ENCODE data around the gene PTCD3.

PTCD3 gene

DNA sequence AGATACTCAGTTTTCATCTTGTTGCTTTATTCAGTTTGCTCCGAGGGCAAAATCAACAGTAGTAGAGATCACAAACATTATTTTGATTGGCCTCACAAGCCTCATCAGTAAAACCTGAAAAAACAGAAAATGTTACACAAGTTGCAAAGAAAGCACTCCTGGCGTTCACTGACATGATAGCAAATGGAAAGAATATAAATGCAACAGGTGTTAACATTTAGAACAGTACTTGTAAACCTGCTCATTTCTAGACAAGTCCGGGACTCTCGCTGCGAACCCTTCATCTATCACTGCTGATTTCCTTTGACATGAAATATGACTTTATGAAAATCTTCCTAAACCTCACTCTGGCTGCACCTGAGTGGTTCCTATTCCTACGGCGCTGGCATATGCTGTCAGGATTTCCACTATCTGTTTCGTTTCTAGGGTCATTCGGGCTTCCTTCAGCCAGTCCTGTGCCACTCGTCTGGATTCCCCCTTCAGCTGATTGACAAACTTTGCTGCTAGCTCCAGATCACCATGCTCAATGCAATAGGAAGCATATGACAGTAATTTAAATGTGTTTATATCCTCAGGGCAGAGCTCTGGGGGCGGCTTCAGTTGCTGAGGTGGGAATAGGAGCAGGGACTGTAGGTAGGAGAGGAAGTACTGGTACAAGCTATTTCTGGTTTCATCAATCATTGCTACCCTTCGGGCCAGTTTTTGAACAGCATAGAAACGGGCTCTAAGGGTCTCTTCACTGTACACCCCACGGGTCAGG, 38.1 kb downstream of the PTCD3 start:
- Histone ChIP-seq H3K9me3 (ENCODE audit: control insufficient read depth, insufficient read depth, low read length) (no peaks in the 10 kb centered on the region), H3K4me1 (ENCODE audit: insufficient read depth, low read length) (no peaks in the 10 kb centered on the region), H3K36me3 (ENCODE audit: insufficient read depth, low read length) (peaks cover 23% of the 10 kb centered on the region; the same call in 1 of the 2 replicates), H3K9ac (ENCODE audit: low read depth, low read length) (no peak overlapping the region)

DNA sequence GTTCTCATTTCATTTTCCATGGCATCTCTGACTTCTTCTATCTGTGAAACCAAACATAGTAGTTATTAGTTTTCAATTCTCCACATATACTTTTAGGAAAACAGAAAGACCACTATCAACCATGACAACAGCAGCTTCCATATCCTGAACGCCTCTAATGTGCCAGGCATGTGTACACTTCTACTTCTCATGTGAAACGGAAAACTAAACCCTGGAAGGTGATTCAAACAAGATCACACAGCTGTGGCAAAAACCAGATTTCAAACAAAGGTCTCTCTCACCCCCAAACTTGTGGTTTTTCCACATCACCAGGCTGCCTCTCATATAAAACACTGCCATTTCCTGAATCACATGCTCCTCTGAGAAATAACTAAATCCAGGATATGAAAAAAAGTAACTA, 41.8 kb downstream of the PTCD3 start:
- H3K9ac ChIP-seq (ENCODE audit: low read depth, low read length): no peak overlapping the region
- H3K36me3 ChIP-seq (ENCODE audit: insufficient read depth, low read length): peaks cover 33% of the 10 kb centered on the region; the same call in 1 of the 2 replicates
- H3K9me3 ChIP-seq (ENCODE audit: control insufficient read depth, insufficient read depth, low read length): no peaks in the 10 kb centered on the region
- no peaks in the 10 kb centered on the region for H3K4me1 ChIP-seq (ENCODE audit: insufficient read depth, low read length)

DNA sequence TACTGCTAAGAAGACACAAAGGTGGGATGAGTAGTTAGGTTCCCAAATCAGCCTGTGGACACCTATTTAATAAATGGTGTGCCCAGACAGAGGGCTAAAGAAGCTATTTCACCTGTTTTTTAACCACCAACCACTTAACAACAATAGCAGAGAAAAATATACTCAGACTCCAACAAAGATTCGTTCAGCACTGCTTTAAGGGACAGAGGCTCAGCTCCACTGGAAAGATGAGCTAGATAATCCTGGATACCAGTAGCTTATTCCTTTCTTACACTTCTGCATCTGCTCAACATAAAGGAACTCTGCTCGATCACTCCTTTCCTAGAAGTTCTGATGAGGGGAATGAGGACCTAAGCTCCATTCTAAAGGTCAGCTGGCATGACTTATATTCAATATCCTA, 44.5 kb downstream of the PTCD3 start:
- Histone ChIP-seq H3K36me3 (ENCODE audit: insufficient read depth, low read length) (peaks cover 25% of the 10 kb centered on the region; the same call in 1 of the 2 replicates), H3K4me1 (ENCODE audit: insufficient read depth, low read length) (no peaks in the 10 kb centered on the region), H3K9ac (ENCODE audit: low read depth, low read length) (no peak overlapping the region), H3K9me3 (ENCODE audit: control insufficient read depth, insufficient read depth, low read length) (no peaks in the 10 kb centered on the region)

DNA sequence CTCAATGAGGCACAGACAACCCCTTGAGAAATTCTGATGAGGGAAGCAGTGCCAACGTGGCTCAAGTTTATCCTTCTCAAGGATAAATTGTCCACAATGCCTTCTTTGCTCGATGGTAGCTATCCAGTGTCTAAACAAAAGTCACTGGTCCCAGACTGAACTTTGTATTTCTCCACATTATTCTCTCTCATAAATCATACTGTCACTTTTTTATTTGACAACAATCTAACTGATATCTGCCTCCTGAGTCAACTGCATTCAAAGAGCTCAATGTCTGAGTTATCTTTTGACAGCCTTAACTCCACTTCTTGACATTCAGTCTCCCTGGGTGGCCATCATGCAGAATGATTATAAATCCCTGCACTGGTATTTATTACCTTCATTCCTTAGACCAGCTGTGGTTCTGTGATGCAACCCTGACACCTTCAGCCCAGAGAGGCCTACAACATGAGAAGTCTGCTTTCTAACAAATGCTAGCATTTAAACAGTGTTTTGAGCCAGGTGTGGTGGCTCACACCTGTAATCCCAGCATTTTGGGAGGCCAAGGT, 51.0 kb downstream of the PTCD3 start:
- peaks cover 14% of the 10 kb centered on the region for H3K36me3 ChIP-seq (ENCODE audit: insufficient read depth, low read length)
- H3K4me1 ChIP-seq (ENCODE audit: insufficient read depth, low read length): no peaks in the 10 kb centered on the region
- H3K9ac ChIP-seq (ENCODE audit: low read depth, low read length): no peak overlapping the region
- H3K9me3 ChIP-seq (ENCODE audit: control insufficient read depth, insufficient read depth, low read length): no peaks in the 10 kb centered on the region

DNA sequence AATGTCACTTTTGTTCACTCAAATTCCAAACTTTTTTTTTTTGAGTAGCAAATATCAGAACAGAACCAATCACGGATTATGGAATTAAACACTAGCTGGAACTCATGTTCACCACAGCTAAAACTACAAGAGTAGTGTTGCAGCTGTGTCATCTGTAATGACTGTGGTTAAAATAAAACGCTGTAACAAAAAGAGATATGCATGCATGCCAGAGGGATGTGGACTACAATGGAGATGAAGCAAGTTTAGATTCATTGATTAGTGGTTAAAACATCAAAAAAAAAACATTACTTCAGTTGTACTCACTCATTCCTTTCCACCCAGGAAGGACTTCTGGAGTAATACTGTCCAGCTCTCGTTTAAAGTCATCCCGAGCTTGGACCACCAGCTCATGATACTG, 52.3 kb downstream of the PTCD3 start:
- peaks cover 20% of the 10 kb centered on the region for H3K36me3 ChIP-seq (ENCODE audit: insufficient read depth, low read length)
- H3K4me1 ChIP-seq (ENCODE audit: insufficient read depth, low read length): no peaks in the 10 kb centered on the region
- H3K9ac ChIP-seq (ENCODE audit: low read depth, low read length): no peak overlapping the region
- no peaks in the 10 kb centered on the region for H3K9me3 ChIP-seq (ENCODE audit: control insufficient read depth, insufficient read depth, low read length)

DNA sequence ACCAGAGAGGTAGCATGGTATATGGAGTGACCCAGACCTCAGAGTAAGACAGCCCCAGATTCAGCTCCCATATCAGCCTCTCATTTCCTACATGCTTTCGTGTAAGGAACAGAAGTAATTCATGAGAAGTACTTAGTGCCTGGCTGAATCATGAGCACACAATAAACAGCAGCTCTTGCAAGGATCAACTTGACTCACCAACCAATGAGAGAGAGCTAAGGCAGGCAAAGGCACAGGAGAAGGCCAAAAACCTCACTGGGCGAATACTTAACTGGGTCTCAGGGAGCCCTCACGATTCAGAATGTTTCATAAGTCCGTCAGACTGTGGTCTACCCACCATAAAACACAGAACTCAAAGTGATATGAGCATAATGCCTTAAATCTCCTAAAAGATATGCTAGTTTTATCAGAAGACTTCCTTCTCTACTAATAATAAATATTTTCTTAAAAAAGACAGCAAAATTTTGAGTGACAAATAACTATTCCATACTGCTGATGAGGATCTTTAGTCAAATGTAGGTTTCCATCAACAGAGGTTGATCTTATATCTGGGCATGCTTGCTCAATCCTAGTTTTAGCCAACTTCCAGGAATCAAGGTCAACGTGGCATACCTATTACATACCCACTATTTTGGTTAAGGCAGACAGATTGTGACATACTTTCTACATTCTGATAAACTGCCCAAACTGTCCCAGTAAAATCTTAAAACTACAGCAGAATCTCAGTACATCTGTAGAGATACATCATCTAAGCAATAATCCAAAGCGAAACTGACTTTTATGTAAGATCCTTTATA, 54.3 kb downstream of the PTCD3 start:
- Histone ChIP-seq H3K9ac (ENCODE audit: low read depth, low read length) (no peak overlapping the region), H3K36me3 (ENCODE audit: insufficient read depth, low read length) (peaks cover 23% of the 10 kb centered on the region), H3K9me3 (ENCODE audit: control insufficient read depth, insufficient read depth, low read length) (no peaks in the 10 kb centered on the region), H3K4me1 (ENCODE audit: insufficient read depth, low read length) (no peaks in the 10 kb centered on the region)

DNA sequence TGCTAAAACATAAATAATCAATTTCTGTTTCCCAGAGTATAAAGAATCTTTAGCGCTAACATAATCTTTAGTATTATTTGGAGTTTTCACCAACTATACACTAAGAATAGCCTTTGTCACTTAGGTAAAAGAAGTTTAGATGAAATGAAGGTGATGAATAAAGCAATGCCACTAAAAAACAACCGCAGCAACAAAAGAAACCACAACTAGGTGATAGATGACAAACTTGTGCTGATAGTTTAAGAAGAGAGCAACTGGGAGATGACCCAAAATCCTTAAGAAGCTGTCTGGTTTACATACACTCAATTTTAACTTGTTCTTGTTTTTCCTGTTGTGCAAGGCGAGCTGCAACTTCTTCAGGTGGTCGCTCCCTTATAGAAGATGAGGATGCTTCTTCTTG, 64.4 kb downstream of the PTCD3 start:
- H3K36me3 ChIP-seq (ENCODE audit: insufficient read depth, low read length): peaks cover 3% of the 10 kb centered on the region
- no peak overlapping the region for H3K9ac ChIP-seq (ENCODE audit: low read depth, low read length)
- no peaks in the 10 kb centered on the region for H3K4me1 ChIP-seq (ENCODE audit: insufficient read depth, low read length)

DNA sequence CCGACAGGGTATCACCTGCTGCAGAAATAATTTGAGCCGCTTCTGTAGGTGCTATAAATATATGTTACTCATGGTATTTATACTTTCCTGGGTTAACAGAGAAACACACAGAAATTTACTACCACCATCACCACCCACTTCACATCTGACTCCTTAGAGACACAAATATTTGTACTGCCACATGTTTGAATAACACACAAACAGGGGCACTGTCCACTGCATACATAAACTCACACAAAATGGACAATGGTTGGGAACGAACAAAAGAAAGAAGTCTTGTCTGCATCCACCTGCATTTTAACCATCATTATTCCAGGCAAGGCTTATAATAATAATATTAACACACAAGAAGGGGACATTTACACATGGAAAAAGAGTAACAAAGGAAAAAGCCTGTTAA, 65.3 kb downstream of the PTCD3 start:
- peaks cover 3% of the 10 kb centered on the region for H3K36me3 ChIP-seq (ENCODE audit: insufficient read depth, low read length)
- H3K4me1 ChIP-seq (ENCODE audit: insufficient read depth, low read length): no peaks in the 10 kb centered on the region
- H3K9ac ChIP-seq (ENCODE audit: low read depth, low read length): no peak overlapping the region
- no peaks in the 10 kb centered on the region for H3K9me3 ChIP-seq (ENCODE audit: control insufficient read depth, insufficient read depth, low read length)

More for the DNA sequence above, 64.4 kb downstream of the PTCD3 start:
- no peaks in the 10 kb centered on the region for H3K9me3 ChIP-seq (ENCODE audit: control insufficient read depth, insufficient read depth, low read length)

DNA sequence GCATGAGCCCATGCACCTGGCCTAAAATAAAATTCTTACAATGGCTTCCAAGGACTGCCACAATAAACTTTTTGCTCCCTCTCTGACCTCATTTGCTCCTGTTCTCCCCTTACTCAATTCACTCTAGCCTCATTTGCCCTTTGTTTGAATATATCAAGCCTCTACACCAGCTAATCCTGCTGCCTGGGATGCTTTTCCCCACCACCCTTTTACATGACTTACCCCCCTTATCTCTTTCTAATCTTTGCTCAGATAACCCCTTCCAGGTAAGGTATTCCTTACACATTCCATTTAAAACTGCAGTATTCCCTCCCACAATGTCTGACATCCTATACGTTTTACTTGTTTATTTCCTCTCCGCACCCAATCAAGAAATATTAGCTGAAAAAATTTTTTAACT, 66.6 kb downstream of the PTCD3 start:
- Histone ChIP-seq H3K9ac (ENCODE audit: low read depth, low read length) (no peak overlapping the region), H3K9me3 (ENCODE audit: control insufficient read depth, insufficient read depth, low read length) (no peaks in the 10 kb centered on the region), H3K36me3 (ENCODE audit: insufficient read depth, low read length) (peaks cover 3% of the 10 kb centered on the region), H3K4me1 (ENCODE audit: insufficient read depth, low read length) (no peaks in the 10 kb centered on the region)

DNA sequence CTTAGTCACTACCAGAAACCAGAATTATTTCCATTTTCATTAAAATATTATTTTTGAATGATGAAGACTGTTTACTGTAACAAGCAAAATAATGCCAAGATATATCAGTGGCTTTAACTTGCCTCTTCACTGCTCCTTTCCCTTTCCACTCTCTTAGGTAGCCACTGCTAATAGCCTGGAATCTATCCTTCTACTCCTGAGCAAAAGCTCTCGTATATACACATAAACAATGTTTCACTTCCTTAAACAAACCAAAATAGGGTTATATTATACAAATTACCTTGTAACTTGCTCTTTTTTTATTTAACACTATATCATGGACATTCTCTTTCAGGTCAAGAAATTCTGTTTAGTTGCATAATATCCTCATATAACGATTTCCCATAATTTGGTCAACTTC, 68.4 kb downstream of the PTCD3 start:
- Histone ChIP-seq H3K36me3 (ENCODE audit: insufficient read depth, low read length) (peaks cover 2% of the 10 kb centered on the region), H3K4me1 (ENCODE audit: insufficient read depth, low read length) (no peaks in the 10 kb centered on the region), H3K9ac (ENCODE audit: low read depth, low read length) (no peak overlapping the region), H3K9me3 (ENCODE audit: control insufficient read depth, insufficient read depth, low read length) (no peaks in the 10 kb centered on the region)

DNA sequence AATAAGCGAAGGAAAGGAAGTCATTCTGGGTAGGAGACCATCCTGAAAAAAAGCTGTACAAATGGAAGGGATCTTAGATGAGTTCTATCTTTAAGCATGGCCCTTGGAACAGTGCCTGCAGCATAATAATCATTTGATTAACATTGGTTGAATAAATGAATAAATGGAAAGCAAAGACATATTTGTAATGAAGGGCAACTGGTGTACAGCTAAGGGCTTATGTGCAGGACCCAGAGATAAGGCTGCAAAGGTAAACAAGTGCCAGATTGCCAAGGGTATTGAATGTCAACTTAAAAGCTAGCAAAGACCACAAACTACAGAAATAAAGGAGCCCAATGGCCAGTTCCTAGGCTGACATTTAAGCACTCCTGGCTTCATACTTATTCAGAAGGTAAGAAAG, 69.8 kb downstream of the PTCD3 start:
- Histone ChIP-seq H3K9ac (ENCODE audit: low read depth, low read length) (no peak overlapping the region), H3K9me3 (ENCODE audit: control insufficient read depth, insufficient read depth, low read length) (no peaks in the 10 kb centered on the region), H3K36me3 (ENCODE audit: insufficient read depth, low read length) (peaks cover 5% of the 10 kb centered on the region), H3K4me1 (ENCODE audit: insufficient read depth, low read length) (no peaks in the 10 kb centered on the region)

DNA sequence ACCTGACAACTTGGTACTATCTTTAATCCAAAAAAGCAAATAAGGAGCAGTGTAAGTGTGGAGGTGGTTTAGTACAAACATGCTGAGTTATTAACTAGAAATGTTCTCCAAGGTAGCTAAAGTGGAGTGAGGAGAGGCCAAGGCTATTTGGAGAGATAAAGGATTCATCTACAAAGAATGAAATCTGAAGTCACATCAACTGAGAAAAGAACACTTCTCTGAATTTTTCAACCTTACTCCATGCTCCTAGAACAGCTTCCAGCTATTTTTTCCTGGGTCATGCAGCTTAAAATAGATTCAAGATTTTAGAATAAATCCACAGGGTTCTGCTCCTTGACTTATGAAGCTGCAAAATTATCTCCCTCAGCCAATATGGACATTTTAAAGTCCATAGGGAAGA, 70.6 kb downstream of the PTCD3 start:
- peaks cover 5% of the 10 kb centered on the region; the same call in 1 of the 2 replicates for H3K36me3 ChIP-seq (ENCODE audit: insufficient read depth, low read length)
- H3K9ac ChIP-seq (ENCODE audit: low read depth, low read length): no peak overlapping the region
- no peaks in the 10 kb centered on the region for H3K9me3 ChIP-seq (ENCODE audit: control insufficient read depth, insufficient read depth, low read length)
- H3K4me1 ChIP-seq (ENCODE audit: insufficient read depth, low read length): no peaks in the 10 kb centered on the region

DNA sequence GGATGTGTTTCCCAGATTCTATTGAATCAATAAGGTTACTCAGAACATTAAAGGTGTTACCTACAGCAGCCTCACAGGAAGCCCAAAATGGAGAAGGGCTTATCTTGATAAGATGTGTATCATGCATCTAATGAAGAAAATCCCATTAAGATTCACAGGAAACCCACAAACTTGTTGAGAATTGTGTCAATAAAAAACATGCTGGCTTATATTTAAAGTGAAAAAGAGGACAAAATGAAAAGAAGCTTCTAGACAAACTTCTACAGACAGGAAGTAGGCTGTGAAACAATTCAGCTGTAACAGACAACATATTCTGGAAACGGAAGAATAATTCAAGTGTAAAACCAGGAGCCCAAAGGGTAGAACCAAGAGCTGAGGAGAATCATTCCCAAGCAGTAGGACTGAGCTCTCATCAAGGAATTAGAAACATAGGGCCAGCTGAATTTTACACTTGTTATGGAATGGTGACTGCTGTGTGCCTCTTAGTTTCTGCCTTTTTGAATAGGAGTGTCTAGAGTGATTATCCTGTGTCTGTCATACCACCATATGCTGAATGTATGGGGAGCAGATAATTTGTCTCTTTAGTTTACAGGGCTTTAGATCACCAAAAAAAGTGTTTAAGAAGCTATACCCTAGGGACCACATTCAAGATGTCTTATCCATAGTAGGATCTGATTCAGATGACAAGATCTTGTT, 79.6 kb downstream of the PTCD3 start:
- Histone ChIP-seq H3K9me3 (ENCODE audit: control insufficient read depth, insufficient read depth, low read length) (no peaks in the 10 kb centered on the region), H3K4me1 (ENCODE audit: insufficient read depth, low read length) (no peaks in the 10 kb centered on the region), H3K36me3 (ENCODE audit: insufficient read depth, low read length) (no peaks in the 10 kb centered on the region), H3K9ac (ENCODE audit: low read depth, low read length) (no peak overlapping the region)

DNA sequence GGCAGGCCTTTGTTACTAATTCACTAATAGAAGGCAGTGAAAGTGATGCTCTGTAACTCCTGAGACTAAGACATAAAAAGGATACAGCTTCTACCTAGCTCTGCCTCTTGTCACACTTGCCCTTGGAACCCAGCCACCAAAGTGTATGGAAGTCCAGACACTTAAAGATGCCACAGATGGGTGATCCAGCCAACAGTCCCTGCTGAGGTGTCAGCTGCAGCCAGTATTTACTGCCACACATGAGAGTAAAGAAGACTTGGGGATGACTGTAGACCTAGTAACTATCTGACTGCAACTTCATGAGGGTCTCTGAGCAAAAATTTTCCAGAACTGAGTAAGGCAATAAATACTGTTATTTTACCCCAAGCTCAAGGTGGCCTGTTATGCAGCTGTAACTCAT, 80.4 kb downstream of the PTCD3 start:
- no peak overlapping the region for H3K9ac ChIP-seq (ENCODE audit: low read depth, low read length)
- H3K36me3 ChIP-seq (ENCODE audit: insufficient read depth, low read length): no peaks in the 10 kb centered on the region
- H3K4me1 ChIP-seq (ENCODE audit: insufficient read depth, low read length): no peaks in the 10 kb centered on the region
- H3K9me3 ChIP-seq (ENCODE audit: control insufficient read depth, insufficient read depth, low read length): no peaks in the 10 kb centered on the region
